Fibroblast of lung (primary cell): ENCODE results near the gene RNGTT. TPM values are rescaled to one million over a fixed set of nuclear protein-coding genes. Genes with fewer than 3 reads are reported as not detected.
A peak's percentile ranks its signal among the peaks of the same experiment; 100 is the strongest.

Source experiments
- DNase-seq, 2 donors: peaks; one replicate each; pipeline versions ENCODE4 v3.0.0 to v3.0.0-alpha.2; 2010; ENCODE audit warnings: low read depth in 2 of 2
- H2AFZ ChIP-seq: 2 replicates; pipeline ENCODE4 v1.5.1; 2012; ENCODE audit warnings: low read length, control low read depth, inconsistent platforms
- H3K27ac ChIP-seq: 2 replicates; pipeline ENCODE4 v1.5.1; 2011; ENCODE audit warnings: low read length, control low read depth; ENCODE audit not compliant: insufficient read depth
- H3K27me3 ChIP-seq: 2 replicates; pipeline ENCODE4 v1.5.1; 2011; ENCODE audit warnings: mild to moderate bottlenecking, low read length; ENCODE audit not compliant: control insufficient read depth, insufficient read depth
- H3K36me3 ChIP-seq: 2 replicates; pipeline ENCODE4 v1.5.1; 2011; ENCODE audit warnings: low read length; ENCODE audit not compliant: control insufficient read depth, insufficient read depth
- H3K4me1 ChIP-seq: 2 replicates; pipeline ENCODE4 v1.5.1; 2011; ENCODE audit warnings: low read length; ENCODE audit not compliant: control insufficient read depth, insufficient read depth; ENCODE audit errors: extremely low read depth
- H3K4me2 ChIP-seq: 2 replicates; pipeline ENCODE4 v1.5.1; 2011; ENCODE audit warnings: low read length, control low read depth; ENCODE audit not compliant: insufficient read depth; ENCODE audit errors: extremely low read depth
- H3K4me3 ChIP-seq, 4 experiments: fragments of 200-600 bp in 1 of 4; sonication (generic) in 1 of 4; replicated peaks in 1 of 4; 2 replicates each; pipeline ENCODE4 v1.5.1; 2011 to 2016; ENCODE audit warnings: low read length in 4 of 4, low read depth in 3 of 4, mild to moderate bottlenecking in 3 of 4, control low read depth in 2 of 4, inconsistent platforms in 1 of 4, mixed read lengths in 1 of 4; ENCODE audit not compliant: insufficient read depth in 1 of 4; ENCODE audit errors: control extremely low read depth in 1 of 4
- H3K79me2 ChIP-seq: 2 replicates; pipeline ENCODE4 v1.5.1; 2012; ENCODE audit warnings: mild to moderate bottlenecking, low read length, inconsistent platforms; ENCODE audit not compliant: control insufficient read depth, insufficient read depth
- H3K9ac ChIP-seq: 2 replicates; pipeline ENCODE4 v1.5.1; 2011; ENCODE audit warnings: mild to moderate bottlenecking, low read length, control low read depth; ENCODE audit not compliant: insufficient read depth
- H3K9me3 ChIP-seq: 2 replicates; pipeline ENCODE4 v1.5.1; 2012; ENCODE audit warnings: low read depth, low read length; ENCODE audit not compliant: control insufficient read depth, insufficient read depth
- H4K20me1 ChIP-seq: 2 replicates; pipeline ENCODE4 v1.5.1; 2011; ENCODE audit warnings: low read length; ENCODE audit not compliant: control insufficient read depth, insufficient read depth; ENCODE audit errors: extremely low read depth
- CTCF ChIP-seq, 2 donors: IDR thresholded peaks in 1 of 2; conservative IDR thresholded peaks in 1 of 2; 1 replicate in 1 of 2; 2 replicates in 1 of 2; pipeline ENCODE4 v1.5.1; 2011 to 2012; ENCODE audit warnings: low read length in 2 of 2, control low read depth in 1 of 2, inconsistent platforms in 1 of 2, low read depth in 1 of 2, mild to moderate bottlenecking in 1 of 2
- EZH2 ChIP-seq: IDR thresholded peaks from 2 replicates; pipeline ENCODE4 v1.5.1; 2012; ENCODE audit warnings: low read length, control low read depth, mild to moderate bottlenecking; ENCODE audit errors: missing control alignments
- polyA plus RNA-seq, 2 donors: library from polyadenylated mRNA; depleted of rRNA in 1 of 2; stranded (reverse) in 1 of 2; unstranded in 1 of 2; fragments of >200 nt; gene quantifications; 2 replicates each; pipeline ENCODE4 v1.2.1, GENCODE V29; 2011 to 2012; ENCODE audit warnings: missing spikeins in 1 of 2
- total RNA-seq: library from RNA; depleted of rRNA; stranded (reverse); fragments of >200 nt; gene quantifications from 2 replicates; pipeline ENCODE4 v1.2.1, GENCODE V29; 2014

The RNGTT gene
- total and polyA plus RNA-seq, 2 donors (not counting 1 experiment from before 2014, with no cell fraction given), result 10.7 to 12.7 TPM

- H2AFZ ChIP-seq, result no peak overlapping the region
- no peaks in the 10 kb centered on the region for H3K4me1 ChIP-seq
- H3K27ac ChIP-seq, result no peak overlapping the region
- no peak for DNase-seq
- TF ChIP-seq EZH2, result no peak
- TF ChIP-seq CTCF (conservative IDR thresholded peaks at IDR 0.05 in 1 of 2, IDR thresholded peaks at IDR 0.05 in 1 of 2; ENCODE audit: low read depth in 1 of 2, low read length in 2 of 2), result no peak
- no peaks in the 10 kb centered on the region for H3K27me3 ChIP-seq
- no peaks in the 10 kb centered on the region for H3K36me3 ChIP-seq
- H3K4me2 ChIP-seq, result no peak overlapping the region
- H4K20me1 ChIP-seq, result no peaks in the 10 kb centered on the region
- H3K4me3 ChIP-seq, result no peak overlapping the region
- no peak overlapping the region for H3K9ac ChIP-seq
- H3K9me3 ChIP-seq, result no peaks in the 10 kb centered on the region
- peaks cover 40% of the 10 kb centered on the region for H3K79me2 ChIP-seq
These were observed 4.6 kb downstream of the RNGTT start for GRCh38 chr6:88958842-88959241.

- H3K79me2 ChIP-seq, result peaks cover 22% of the 10 kb centered on the region
- H3K4me1 ChIP-seq, result no peaks in the 10 kb centered on the region
- H3K4me3 ChIP-seq, result no peak overlapping the region
- H2AFZ ChIP-seq, result no peak overlapping the region
- H3K9ac ChIP-seq, result no peak overlapping the region
- H3K4me2 ChIP-seq, result no peak overlapping the region
- no peak for DNase-seq
- no peak overlapping the region for H3K27ac ChIP-seq
- H4K20me1 ChIP-seq, result no peaks in the 10 kb centered on the region
- H3K27me3 ChIP-seq, result no peaks in the 10 kb centered on the region
- H3K9me3 ChIP-seq, result no peaks in the 10 kb centered on the region
- no peak for TF ChIP-seq CTCF (conservative IDR thresholded peaks at IDR 0.05 in 1 of 2, IDR thresholded peaks at IDR 0.05 in 1 of 2; ENCODE audit: low read depth in 1 of 2, low read length in 2 of 2)
- no peak for TF ChIP-seq EZH2
- no peaks in the 10 kb centered on the region for H3K36me3 ChIP-seq
These were observed 9.7 kb downstream of the RNGTT start for GRCh38 chr6:88953550-88954386.

DNA sequence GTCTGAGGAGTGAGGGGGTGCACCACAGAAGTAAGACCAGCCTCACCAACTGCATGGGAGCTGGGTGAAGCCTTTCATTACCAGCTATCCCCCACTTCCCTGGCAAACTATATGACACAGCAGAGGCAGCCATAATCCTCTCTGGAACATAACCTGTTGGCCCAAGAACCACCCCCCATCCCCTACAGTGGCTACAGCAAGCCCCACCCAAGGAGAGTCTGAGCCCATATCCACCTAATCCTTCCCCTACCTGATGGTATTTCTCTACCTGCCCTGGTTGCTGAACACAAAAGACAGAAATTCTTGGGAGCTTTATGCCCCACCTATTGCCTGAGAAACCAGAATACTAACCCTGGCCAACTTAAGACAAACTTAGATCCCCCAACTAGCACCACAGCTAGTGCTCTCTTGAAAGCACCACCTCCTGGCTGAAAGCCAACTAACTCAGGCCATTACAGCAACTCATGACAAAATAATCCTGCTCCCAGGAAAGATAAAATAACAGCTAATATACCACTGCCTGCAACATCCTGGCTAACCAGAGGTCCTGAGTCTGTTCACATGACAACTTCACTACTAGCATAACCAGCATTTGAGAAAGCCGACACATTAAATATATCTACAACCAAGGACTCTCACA lies 11.2 kb downstream of the RNGTT start:
- no peak overlapping the region for H3K9ac ChIP-seq
- peaks cover 20% of the 10 kb centered on the region for H3K79me2 ChIP-seq
- no peak overlapping the region for H2AFZ ChIP-seq
- TF ChIP-seq EZH2 (no peak), CTCF (conservative IDR thresholded peaks at IDR 0.05 in 1 of 2, IDR thresholded peaks at IDR 0.05 in 1 of 2; ENCODE audit: low read depth in 1 of 2, low read length in 2 of 2) (no peak)
- H3K9me3 ChIP-seq, result no peaks in the 10 kb centered on the region
- H3K4me1 ChIP-seq, result no peaks in the 10 kb centered on the region
- H4K20me1 ChIP-seq, result no peaks in the 10 kb centered on the region
- DNase-seq, result peak in 1 of 2 donors; percentile 16
- H3K27me3 ChIP-seq, result no peaks in the 10 kb centered on the region
- H3K4me3 ChIP-seq, result no peak overlapping the region
- H3K27ac ChIP-seq, result no peak overlapping the region
- no peak overlapping the region for H3K4me2 ChIP-seq
- no peaks in the 10 kb centered on the region for H3K36me3 ChIP-seq
